ENCODE measurements around the gene SCYGR8.

- TF ChIP-seq, protein P1, sequence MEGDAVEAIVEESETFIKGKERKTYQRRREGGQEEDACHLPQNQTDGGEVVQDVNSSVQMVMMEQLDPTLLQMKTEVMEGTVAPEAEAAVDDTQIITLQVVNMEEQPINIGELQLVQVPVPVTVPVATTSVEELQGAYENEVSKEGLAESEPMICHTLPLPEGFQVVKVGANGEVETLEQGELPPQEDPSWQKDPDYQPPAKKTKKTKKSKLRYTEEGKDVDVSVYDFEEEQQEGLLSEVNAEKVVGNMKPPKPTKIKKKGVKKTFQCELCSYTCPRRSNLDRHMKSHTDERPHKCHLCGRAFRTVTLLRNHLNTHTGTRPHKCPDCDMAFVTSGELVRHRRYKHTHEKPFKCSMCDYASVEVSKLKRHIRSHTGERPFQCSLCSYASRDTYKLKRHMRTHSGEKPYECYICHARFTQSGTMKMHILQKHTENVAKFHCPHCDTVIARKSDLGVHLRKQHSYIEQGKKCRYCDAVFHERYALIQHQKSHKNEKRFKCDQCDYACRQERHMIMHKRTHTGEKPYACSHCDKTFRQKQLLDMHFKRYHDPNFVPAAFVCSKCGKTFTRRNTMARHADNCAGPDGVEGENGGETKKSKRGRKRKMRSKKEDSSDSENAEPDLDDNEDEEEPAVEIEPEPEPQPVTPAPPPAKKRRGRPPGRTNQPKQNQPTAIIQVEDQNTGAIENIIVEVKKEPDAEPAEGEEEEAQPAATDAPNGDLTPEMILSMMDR (IDR thresholded peaks at IDR 0.05 in 2 of 3, conservative IDR thresholded peaks at IDR 0.05 in 1 of 3; ENCODE audit: control insufficient read depth in 2 of 3, extremely low read depth in 1 of 3, insufficient read depth in 1 of 3, low read depth in 3 of 3, low read length in 3 of 3): no peak
- TF ChIP-seq, protein P2, sequence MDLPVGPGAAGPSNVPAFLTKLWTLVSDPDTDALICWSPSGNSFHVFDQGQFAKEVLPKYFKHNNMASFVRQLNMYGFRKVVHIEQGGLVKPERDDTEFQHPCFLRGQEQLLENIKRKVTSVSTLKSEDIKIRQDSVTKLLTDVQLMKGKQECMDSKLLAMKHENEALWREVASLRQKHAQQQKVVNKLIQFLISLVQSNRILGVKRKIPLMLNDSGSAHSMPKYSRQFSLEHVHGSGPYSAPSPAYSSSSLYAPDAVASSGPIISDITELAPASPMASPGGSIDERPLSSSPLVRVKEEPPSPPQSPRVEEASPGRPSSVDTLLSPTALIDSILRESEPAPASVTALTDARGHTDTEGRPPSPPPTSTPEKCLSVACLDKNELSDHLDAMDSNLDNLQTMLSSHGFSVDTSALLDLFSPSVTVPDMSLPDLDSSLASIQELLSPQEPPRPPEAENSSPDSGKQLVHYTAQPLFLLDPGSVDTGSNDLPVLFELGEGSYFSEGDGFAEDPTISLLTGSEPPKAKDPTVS (IDR thresholded peaks at IDR 0.05; ENCODE audit: low read depth, low read length): no peak
- TF ChIP-seq MYB (IDR thresholded peaks at IDR 0.05; ENCODE audit: borderline replicate concordance, low read depth, low read length): no peak
Observed at GRCh38 chr2:227696990-227697679, 48.6 kb upstream of the SCYGR8 start.
